ENCODE data around the gene IL6. TPM values are rescaled to one million over a fixed set of nuclear protein-coding genes. Genes with fewer than 3 reads are reported as not detected.
"Not testable (repeated sequence)": the region's sequence is repeated elsewhere in the genome, so short reads cannot be mapped to it uniquely, and the experiment has no call there.

Gene IL6
- total RNA-seq, 2 experiments from 2014 or later, result 1.1 to 1.4 TPM

DNA sequence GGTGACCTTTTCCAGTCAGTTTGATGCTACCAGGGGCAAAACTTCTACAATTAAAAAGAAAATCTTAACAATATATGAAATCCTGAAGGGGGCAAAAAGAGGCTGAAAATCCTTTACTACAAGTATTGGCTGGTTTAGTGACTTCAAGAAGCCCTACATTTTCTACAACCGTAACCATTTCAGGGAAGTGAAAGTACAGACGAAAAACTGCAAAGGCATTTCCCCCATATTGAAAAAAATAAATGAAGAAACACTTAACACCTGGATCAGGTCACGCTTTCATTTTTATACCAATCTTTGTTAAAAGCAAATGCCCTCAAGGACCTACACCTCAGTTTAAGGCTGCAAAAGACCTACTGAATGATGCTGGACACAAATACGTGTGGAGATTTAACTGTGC, 38.6 kb downstream of the IL6 start:
- POLR2A ChIA-PET, result no interaction called here
- CTCF ChIA-PET, result no interaction called here

DNA sequence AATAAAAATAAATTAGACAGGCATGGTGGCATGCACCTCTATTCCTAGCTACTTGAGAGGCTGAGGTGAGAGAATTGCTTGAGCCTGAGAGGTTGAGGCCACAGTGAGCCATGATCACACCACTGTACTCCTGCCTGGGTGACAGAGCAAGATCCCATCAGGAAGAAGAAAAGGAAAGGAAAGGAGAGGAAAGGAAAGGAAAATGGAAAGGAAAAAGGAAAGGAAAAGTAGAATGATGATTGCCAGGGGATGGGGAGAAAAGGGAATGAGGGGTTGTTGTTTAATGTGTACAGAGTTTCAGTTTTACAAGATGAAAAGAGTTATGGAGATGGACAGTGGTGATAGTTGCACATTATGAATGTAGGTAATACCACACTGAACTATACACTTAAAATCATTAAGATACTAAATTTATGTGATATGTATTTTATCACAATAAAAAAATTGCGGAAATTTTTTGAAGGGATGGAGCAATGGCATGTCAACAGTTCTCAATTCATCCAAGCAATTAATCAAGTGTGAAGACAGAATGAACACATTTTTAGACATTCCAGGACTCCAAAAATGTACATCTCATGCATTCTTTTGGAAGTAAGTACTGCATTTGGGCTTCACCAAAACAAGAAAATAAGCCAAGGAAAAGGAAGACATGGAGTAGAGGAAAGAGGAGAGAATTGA, 44.3 kb downstream of the IL6 start:
- ChIA-PET CTCF (no interaction called here), POLR2A (no interaction called here)

DNA sequence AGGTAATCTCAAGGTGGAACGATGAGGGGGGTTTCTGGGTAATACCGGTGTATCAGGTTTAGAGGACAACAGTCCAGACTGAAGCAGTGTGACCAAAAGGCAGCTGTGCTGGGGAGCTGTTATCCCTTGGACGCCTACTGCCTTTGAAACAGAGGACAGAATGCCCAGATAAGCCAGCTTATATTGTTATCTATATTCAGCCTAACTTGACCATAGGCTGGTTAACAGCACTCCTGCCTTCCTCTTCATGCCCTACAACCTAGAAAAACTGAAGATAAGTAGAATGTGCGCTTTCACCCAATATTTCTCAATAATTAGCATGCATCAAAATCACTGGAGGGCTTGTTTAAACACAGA, 44.9 kb downstream of the IL6 start:
- POLR2A ChIA-PET, result no interaction called here
- CTCF ChIA-PET, result no interaction called here

DNA sequence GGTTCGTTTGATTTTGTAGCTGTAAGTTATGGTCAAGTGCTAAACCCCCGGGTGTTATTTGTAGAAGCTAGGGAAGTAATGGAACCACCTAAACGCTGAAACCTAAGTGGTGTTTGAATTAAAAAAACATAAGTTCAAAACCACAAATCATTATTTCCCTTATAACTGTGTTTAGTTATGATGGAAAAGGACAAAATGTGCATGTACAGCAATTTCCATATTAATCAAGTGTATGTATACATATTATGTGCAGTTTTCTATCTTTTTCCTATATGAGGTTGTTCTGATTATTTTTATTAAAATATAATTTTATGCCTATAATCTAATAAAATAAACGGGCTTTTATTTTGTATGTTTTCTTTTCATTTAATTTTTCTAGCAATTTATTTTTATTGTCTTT, 45.9 kb downstream of the IL6 start:
- CTCF ChIA-PET, result no interaction called here
- POLR2A ChIA-PET, result no interaction called here

DNA sequence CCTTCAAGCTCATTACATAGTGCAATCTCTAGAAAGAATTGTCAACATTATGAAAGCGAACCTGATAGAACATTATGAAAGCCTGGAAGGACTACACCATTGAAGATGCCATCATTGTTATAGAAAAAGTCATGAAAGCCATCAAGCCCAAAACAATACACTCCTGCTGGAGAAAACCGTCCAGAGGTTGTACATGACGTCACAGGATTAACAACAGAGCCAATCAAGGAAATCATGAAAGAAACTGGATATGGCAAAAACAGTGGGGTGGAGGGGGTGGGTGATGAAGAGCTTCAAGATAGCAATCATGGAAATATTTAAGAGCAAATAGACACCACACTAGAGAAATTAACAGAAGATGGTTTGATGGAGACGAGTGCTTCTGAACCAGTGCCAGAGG, 50.0 kb downstream of the IL6 start:
- POLR2A ChIA-PET, result no interaction called here
- CTCF ChIA-PET, result no interaction called here

DNA sequence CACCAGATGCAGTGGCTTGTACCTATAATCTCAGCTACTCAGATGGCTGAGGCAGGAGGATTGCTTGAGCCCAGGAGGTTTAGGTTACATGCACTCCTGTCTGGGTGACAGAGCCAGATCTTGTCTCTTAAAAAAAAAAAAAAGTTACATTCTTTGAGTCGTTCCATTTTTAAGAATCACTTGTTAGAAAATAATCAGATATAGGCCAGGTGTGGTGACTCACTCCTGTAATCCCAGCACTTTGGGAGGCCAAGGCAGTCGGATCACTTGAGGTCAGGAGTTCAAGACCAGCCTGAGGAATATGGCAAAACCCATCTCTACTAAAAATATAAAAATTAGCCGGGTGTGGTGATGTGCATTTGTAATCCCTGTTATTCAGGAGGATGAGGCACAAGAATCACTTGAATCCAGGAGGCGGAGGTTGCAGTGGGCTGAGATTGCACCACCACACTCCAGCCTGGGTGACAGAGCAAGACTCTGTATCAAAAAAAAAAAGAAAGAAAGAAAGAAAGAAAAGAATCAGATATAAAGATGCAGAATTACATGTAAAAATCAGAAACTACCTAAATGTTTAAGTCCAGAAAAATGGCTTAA, 52.8 kb downstream of the IL6 start:
- POLR2A ChIA-PET, CTCF ChIA-PET: not testable (repeated sequence)

DNA sequence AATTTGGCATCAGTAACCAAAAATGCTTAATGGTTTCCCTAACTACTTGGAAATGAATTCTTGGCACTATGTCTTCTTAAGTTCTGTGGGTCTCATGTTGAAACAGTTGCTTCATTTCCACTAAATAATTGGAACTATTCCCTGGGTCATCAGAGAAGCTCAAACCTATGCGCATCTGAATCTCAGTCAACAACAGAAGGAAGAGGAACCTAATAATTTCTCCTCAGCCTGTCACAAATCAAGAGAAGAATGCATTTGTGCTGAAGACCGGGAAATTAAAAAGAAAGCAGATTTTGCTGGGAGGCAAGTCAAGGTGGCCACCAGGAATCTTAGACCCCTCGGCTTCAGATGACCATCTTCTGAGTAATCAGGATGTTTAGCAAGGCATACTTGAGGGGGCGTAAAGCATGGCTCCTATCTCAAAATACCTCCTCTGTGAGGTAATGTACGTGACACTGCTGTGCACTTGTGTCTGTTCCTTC, 54.3 kb downstream of the IL6 start:
- POLR2A ChIA-PET, result no interaction called here

More for the DNA sequence above, 54.3 kb downstream of the IL6 start:
- CTCF ChIA-PET, result interaction anchor here (2.4 kb wide), 1 partner anchor 223 kb away, joined by 10 read pairs; no protein-coding TSS in a partner anchor

Other genes with a start within 250 kb of the IL6 start
- gene STEAP1B, start 227.0 kb upstream of the IL6 start, total RNA-seq, result under 1 TPM in 1 of 2 experiments, not detected in 1; 0.23 TPM
- 100 to 1,000 TPM; 240 to 259 TPM for gene TOMM7, start 95.6 kb downstream of the IL6 start, total RNA-seq

All from activated CD8-positive, alpha-beta memory T cell treated with anti-CD3 and anti-CD28 coated beads for 36 hours (primary cell).